GM18505 (cell line): ENCODE results near the gene TATDN2.

Experiments
- ATAC-seq: cut with Tn5 transposase; IDR thresholded peaks from one replicate; pipeline ENCODE4 v1.9.1; 2021; ENCODE audit not compliant: unreplicated experiment
- POLR2A ChIP-seq: IDR thresholded peaks from 4 replicates; pipeline ENCODE4 v1.6.1; 2011; ENCODE audit warnings: borderline replicate concordance; ENCODE audit not compliant: insufficient read depth, insufficient read length; ENCODE audit errors: extremely low read depth

Gene TATDN2

GRCh38 chr3:10315771-10316344 is 67.6 kb downstream of the TATDN2 start:
- TF ChIP-seq POLR2A, result no peak
- no peak for ATAC-seq

GRCh38 chr3:10317311-10317960 is 69.2 kb downstream of the TATDN2 start:
- no peak for TF ChIP-seq POLR2A

GRCh38 chr3:10317961-10318350 is 69.7 kb downstream of the TATDN2 start:
- TF ChIP-seq POLR2A, result no peak
- ATAC-seq, result no peak

More at GRCh38 chr3:10317311-10317960, 69.2 kb downstream of the TATDN2 start:
- ATAC-seq, result no peak

GRCh38 chr3:10319251-10319650 is 71.0 kb downstream of the TATDN2 start:
- no peak for ATAC-seq
- no peak for TF ChIP-seq POLR2A

- ATAC-seq, result no peak
- no peak for TF ChIP-seq POLR2A
These were observed 71.5 kb downstream of the TATDN2 start for GRCh38 chr3:10319804-10320203.

- ATAC-seq, result no peak
- TF ChIP-seq POLR2A, result no peak
These were observed 72.0 kb downstream of the TATDN2 start for GRCh38 chr3:10320320-10320677.

- no peak for ATAC-seq
- TF ChIP-seq POLR2A, result no peak
These were observed 73.5 kb downstream of the TATDN2 start for GRCh38 chr3:10321630-10322351.

- no peak for TF ChIP-seq POLR2A
- no peak for ATAC-seq
These were observed 74.1 kb downstream of the TATDN2 start for GRCh38 chr3:10322352-10322710.

- no peak for TF ChIP-seq POLR2A
- ATAC-seq, result no peak
These were observed 79.3 kb downstream of the TATDN2 start for GRCh38 chr3:10327592-10327991.

GRCh38 chr3:10328460-10329071 is 80.3 kb downstream of the TATDN2 start:
- no peak for ATAC-seq
- no peak for TF ChIP-seq POLR2A

- no peak for TF ChIP-seq POLR2A
- no peak for ATAC-seq
These were observed 81.3 kb downstream of the TATDN2 start for GRCh38 chr3:10329495-10330015.

GRCh38 chr3:10330319-10330718 is 82.1 kb downstream of the TATDN2 start:
- no peak for TF ChIP-seq POLR2A

More at GRCh38 chr3:10330319-10330718, 82.1 kb downstream of the TATDN2 start:
- ATAC-seq, result no peak
